Erythroblast (primary cell): ENCODE results near the gene IDUA.

Experiments
- GATA1 ChIP-seq: IDR thresholded peaks from 2 replicates; pipeline ENCODE4 v1.6.1; 2011; ENCODE audit warnings: low read depth, mild to moderate bottlenecking, control low read depth, low read length, moderate library complexity
- POLR2A ChIP-seq: IDR thresholded peaks from 2 replicates; pipeline ENCODE4 v1.6.1; 2011; ENCODE audit warnings: mild to moderate bottlenecking, low read length

DNA sequence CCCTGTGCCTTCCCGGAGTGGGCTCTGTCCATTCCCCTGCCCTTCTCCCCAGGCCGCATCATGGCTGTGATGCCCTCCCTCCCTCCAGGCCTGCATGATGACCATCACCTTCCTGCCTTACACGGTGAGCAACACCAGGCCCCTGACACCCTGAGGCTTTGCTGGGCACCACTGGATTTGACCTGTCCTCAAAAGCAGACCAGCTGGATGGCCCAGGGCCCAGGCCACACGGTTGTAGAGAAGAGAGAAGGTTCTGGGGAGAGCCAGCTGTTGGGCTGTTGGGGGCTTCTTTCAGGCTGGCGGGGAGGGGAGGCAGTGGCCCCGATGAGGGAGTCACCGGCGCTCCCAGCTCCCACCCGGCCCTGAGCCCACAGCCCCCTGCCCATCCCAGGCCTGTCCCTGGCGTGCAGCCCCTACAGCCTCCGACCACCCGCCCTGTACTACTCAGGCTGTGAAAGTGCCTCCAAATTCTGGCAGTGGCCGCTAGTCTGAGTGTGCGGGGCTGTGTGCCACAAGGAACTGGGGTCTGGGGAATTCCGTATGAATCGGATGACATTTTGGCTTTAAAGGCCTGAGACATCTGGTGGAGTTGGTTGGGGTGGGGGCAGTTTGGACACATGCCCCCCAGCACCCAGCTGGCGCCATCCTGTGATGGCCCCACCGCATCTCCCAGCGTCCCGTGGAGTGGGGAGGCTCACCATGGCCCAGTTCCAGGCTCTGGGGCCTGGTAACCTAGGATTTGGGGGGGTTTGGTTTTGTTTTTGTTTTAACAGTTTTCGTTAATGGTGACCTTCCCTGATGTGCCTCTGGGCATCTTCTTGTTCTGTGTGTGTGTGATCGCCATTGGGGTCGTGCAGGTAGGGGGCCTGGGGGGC lies 35.0 kb upstream of the IDUA start:
- TF ChIP-seq GATA1 (no peak), POLR2A (no peak)
